ENCODE results near the gene COL16A1. TPM values are rescaled to one million over a fixed set of nuclear protein-coding genes. Genes with fewer than 3 reads are reported as not detected.

COL16A1 gene
- total RNA-seq, 2 donors from 2014 or later: 10.1 to 15.8 TPM

DNA sequence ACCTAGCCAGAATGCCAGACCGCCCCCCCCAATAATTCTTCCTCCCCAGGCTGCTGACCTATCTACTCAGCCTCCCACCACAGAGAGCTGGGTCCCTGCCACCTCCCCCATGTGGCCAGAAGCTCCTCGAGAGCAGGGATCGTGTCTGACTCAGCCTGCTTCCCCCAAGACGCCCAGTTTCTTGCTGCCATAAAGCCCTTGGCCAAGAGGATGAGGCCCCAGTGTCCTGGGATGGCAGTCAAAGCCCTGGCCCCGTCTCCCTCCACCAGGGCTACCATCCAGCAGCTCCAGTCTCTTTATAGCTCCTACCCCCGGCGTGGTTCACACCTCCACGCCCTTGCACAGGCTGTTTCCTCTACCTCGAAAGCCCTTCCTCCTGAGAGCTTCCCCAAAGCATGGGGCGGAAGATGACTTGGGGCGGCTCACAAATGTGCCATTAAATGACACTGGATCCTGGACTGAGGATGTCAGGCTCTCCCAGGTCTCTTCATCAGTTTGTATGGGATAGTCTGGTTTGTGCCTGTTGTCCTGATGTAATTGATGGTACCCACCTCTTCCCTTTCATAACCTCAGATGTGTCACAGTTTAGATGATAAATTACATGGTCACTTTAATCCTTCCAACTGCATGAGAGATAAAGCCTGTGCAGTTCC lies 47.2 kb upstream of the COL16A1 start:
- no peak for DNase-seq
- Histone ChIP-seq H3K27me3 (no peaks in the 10 kb centered on the region), H3K36me3 (replicated peaks in 1 of 2; ENCODE audit: insufficient read depth in 1 of 2, low read depth in 2 of 2) (no peaks in the 10 kb centered on the region), H3K27ac (no peak overlapping the region), H3K4me3 (no peak overlapping the region), H3K9me3 (no peaks in the 10 kb centered on the region), H3K4me1 (peaks cover 11% of the 10 kb centered on the region)
- 69 to 71% methylated on average over 8 to 11 of the region's 11 CpGs for WGBS, 2 donors
- intact Hi-C loops (cut with DNase I): no loop called here
- no peak for ATAC-seq
- TF ChIP-seq, protein P1, sequence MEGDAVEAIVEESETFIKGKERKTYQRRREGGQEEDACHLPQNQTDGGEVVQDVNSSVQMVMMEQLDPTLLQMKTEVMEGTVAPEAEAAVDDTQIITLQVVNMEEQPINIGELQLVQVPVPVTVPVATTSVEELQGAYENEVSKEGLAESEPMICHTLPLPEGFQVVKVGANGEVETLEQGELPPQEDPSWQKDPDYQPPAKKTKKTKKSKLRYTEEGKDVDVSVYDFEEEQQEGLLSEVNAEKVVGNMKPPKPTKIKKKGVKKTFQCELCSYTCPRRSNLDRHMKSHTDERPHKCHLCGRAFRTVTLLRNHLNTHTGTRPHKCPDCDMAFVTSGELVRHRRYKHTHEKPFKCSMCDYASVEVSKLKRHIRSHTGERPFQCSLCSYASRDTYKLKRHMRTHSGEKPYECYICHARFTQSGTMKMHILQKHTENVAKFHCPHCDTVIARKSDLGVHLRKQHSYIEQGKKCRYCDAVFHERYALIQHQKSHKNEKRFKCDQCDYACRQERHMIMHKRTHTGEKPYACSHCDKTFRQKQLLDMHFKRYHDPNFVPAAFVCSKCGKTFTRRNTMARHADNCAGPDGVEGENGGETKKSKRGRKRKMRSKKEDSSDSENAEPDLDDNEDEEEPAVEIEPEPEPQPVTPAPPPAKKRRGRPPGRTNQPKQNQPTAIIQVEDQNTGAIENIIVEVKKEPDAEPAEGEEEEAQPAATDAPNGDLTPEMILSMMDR (IDR thresholded peaks at IDR 0.05): no peak
- TF ChIP-seq POLR2A (IDR thresholded peaks at IDR 0.05): no peak

DNA sequence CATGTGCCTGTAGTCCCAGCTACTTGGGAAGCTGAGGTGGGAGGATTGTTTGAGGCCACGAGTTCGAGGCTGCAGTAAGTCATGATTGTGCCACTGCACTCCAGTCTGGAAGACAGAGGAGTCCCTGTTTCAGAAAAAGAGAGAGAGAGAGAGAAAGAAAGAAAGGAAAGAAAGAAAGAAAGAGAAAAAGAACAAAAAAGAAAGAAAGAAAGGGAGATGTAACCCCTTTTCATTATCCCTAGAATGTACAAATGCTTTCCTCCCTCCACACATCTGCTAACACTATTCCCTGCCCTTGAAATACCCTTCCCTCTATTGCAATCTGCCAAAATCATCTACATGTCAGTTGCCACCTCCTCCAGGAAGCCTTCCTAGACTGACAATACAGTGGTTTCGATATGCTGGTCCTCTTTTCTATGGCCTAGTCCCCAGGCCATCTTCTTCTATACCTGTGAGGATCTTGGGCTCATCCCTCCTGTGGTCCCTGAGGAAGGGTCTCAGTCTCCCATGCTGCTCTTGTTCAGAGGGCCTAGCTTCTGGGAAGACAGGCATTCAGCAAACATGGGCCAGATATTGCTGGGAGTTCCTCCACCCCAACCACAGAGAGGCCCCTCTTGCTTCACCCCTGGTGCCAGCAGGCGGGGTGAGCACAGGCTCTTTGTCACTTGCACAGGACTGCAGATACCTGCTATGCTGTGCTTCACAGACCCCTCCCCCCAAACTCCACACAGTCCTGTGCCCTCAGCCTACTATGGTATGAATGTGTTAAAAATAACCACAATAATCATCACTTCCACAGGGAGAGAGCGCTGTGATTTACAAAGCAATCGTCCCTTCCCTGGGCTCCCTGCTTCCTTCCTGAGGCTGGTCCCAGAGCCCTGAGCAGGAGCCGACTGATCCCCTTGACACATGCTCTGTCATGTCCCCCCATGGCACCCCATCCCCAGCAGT lies 46.2 kb upstream of the COL16A1 start:
- WGBS, 2 donors: 78 to 81% methylated on average over 7 of the region's 7 CpGs
- H3K9me3 ChIP-seq: no peaks in the 10 kb centered on the region
- DNase-seq (no peak), ATAC-seq (no peak)
- H3K27ac ChIP-seq: no peak overlapping the region
- TF ChIP-seq, protein P1 (IDR thresholded peaks at IDR 0.05): no peak
- no peak for TF ChIP-seq POLR2A (IDR thresholded peaks at IDR 0.05)
- H3K4me3 ChIP-seq: no peak overlapping the region
- H3K36me3 ChIP-seq (replicated peaks in 1 of 2; ENCODE audit: insufficient read depth in 1 of 2, low read depth in 2 of 2): no peaks in the 10 kb centered on the region
- peaks cover 11% of the 10 kb centered on the region for H3K4me1 ChIP-seq
- H3K27me3 ChIP-seq: no peaks in the 10 kb centered on the region
- intact Hi-C loops (cut with DNase I): no loop called here

DNA sequence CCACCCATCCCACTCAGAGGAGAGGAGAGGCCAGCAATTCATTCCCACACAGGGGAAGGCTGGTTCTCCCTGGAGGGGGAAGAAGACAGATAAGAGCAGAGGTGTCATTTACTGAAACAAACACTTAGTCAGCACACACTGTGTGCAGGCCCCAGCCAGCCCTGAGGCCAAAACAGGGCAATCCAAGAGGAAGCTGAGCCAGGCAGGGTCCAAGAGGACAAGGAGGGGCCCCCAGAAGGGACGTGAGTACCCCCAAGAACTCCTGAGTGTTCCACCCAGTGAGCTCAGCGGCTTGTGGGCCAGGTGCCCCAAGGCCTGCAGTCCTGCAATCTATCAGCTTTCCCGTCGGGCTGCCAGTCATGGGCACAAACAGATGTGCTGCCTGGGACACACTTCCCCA lies 44.5 kb upstream of the COL16A1 start:
- peaks cover 2% of the 10 kb centered on the region for H3K4me1 ChIP-seq
- H3K36me3 ChIP-seq (replicated peaks in 1 of 2; ENCODE audit: insufficient read depth in 1 of 2, low read depth in 2 of 2): no peaks in the 10 kb centered on the region
- H3K27me3 ChIP-seq: no peaks in the 10 kb centered on the region
- H3K27ac ChIP-seq: no peak overlapping the region
- no peak for ATAC-seq
- H3K9me3 ChIP-seq: no peaks in the 10 kb centered on the region
- intact Hi-C loops (cut with DNase I): no loop called here
- no peak overlapping the region for H3K4me3 ChIP-seq
- TF ChIP-seq, protein P1 (IDR thresholded peaks at IDR 0.05): no peak
- no peak for TF ChIP-seq POLR2A (IDR thresholded peaks at IDR 0.05)
- WGBS, 2 donors: 51 to 64% methylated on average over 4 of the region's 4 CpGs
- DNase-seq: no peak

DNA sequence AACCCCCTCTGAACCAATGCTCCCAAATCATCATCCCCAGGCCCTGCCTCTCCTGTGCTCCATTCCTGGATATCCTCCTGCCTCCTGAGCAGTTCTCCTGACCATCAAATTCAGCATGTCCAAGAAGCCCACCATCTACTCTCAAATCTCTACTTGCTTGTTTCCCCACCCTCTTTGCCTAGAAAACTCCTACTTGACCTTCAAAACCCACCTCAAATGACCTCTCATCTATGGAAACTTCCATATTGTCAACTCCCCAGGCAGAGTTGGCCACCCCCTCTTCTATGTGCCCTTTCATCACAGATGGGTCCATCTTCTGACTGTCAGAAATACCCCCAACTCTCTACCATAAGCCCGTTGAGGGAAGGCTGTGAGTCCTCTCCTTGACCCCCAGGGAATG lies 43.5 kb upstream of the COL16A1 start:
- DNase-seq (no peak), ATAC-seq (no peak)
- H3K27me3 ChIP-seq: no peaks in the 10 kb centered on the region
- H3K4me1 ChIP-seq: no peaks in the 10 kb centered on the region
- TF ChIP-seq POLR2A (IDR thresholded peaks at IDR 0.05): no peak
- TF ChIP-seq, protein P1 (IDR thresholded peaks at IDR 0.05): no peak
- no peak overlapping the region for H3K4me3 ChIP-seq
- no peaks in the 10 kb centered on the region for H3K9me3 ChIP-seq
- H3K36me3 ChIP-seq (replicated peaks in 1 of 2; ENCODE audit: insufficient read depth in 1 of 2, low read depth in 2 of 2): no peaks in the 10 kb centered on the region
- no peak overlapping the region for H3K27ac ChIP-seq
- intact Hi-C loops (cut with DNase I): no loop called here
- 58 to 100% methylated on average over 1 of the region's 1 CpG for WGBS, 2 donors
